Islet of Langerhans (tissue), 1 donor: ENCODE measurements around the gene NFIB.

ENCODE experiments used
- FAIRE-seq: peaks from one replicate; lab custom pipeline; 2011; peaks lifted over from hg19 to GRCh38; lab: Jason Lieb, UNC

The NFIB gene

DNA sequence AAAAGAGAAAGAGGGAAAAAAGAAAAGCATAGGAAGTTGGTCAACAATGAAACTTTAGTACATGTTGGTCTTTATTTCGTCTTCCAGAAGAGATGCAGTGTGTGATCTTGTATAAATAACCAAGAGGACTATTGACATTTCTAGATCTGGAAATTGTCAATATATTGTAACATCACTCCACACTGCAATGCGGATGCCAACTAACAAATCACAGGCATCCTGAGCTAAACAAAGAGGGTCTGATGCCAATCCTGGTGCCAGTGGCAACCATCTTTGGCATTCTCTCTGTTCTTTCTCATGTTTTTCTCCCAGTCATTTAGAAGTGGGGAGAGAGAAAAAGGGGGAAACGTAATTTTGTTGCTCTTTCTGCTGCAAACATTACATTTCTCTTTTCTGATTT lies 9.7 kb downstream of the NFIB start:
- FAIRE-seq = no peak

DNA sequence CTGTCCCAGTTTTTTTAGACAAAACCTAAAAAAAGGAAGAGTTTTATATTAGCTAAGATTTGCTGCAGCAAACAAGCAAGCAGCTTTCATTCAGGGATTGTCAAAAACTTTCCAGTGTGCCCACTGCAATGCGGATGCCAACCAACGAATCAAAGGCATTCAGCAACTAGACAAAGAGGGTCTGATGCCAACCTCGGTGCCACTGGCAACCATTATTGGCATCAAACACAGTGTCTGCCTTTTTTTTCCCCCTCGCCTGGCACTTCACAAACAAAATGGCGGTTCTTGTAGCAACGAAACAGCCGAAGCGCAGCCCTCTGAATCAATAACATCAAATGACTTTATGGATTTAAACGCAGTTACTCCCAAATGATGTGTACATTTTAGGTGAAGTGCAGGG lies 10.4 kb downstream of the NFIB start:
- no peak for FAIRE-seq

DNA sequence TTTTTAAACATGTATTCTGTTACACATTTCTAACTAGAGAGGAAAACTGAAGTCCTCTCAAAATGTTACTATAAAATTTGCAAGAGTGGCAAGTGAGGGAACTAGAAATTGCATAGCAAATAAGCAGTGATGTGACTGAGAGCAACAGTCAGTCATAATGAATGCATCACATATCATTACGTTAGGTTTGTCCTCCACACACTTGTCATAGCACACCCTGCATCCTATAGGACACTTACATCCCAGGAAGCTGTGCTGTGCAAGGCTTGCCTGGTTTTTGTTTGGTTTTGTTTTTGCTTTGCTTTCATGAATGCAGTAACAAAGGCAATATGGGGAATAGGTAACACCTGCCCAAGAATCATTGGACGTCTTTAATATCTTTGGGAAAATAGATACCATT lies 10.8 kb downstream of the NFIB start:
- no peak for FAIRE-seq

DNA sequence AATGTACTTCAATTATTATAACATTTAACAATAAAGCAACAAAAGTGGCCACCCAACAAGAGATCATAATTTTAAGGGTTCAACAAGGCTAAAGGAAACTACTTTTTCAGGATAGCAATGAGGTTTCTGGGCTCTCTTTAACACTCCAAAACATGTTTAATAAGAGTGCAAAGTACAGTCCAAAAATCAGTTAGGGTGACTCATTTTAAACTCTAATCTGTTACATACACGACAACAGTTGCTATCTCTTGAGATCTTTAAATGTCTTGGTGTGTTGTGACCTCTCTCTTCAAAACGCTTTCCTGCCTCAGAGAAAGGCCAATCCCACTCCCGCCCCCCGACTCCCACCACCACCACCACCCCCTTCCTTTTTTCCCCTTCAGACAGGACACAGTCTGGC lies 11.5 kb downstream of the NFIB start:
- no peak for FAIRE-seq

DNA sequence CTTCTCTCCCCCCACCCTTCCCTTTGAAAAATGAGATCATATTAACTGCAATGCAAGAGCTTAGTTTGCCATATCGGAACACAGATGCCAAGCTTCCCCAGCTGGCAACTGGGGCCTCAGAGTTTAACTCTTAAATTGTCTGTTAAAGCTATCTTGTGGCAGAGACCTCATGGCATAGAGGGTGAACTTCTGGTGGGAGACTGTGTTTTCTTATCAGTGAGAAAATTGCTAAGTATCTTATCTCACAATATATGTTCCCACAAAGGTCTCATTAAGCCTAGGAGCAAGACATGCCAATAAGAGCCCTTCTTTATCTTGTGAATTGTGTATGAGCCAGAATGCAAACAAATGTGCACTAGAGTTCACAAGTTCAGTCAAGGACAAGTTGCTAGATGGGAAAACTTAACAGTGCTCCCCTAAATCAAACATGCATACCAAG lies 12.3 kb downstream of the NFIB start:
- FAIRE-seq = no peak

DNA sequence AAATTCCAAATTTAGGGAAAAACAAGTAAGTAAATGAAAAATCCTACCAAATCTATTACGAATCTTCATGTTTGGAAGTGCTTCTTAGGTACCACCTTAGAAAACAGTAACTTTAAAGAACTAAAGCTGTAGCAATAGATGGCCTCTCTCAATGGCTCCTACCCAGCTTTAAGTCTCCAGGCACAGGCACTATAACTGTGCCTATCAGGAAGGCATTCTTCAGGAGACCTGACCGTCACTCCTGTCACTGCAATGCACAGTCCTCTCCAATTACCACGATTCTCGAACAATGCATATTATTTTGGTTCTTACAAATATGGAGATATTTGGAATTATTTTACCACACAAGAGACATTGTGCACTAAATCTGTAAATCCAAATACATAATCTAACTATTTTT lies 12.9 kb downstream of the NFIB start:
- no peak for FAIRE-seq

DNA sequence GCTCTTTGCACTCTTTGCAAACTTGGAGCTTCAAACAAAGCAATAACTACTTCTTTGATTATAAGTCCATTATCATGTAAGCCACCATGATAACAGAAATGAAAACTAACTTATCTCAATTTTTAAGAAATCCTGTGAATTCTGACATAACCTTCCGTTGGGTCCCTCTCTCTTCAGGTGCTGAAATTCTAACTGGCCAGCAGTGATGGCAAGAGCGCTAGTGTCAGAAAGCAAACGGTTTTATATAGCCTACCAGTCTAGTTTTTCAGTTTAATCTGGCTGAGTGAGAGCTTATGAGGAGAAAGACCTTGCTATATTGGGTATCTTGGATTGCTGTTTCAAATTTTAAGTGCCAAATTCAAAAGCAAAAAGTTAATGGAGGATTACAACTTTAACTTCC lies 13.4 kb downstream of the NFIB start:
- FAIRE-seq = no peak

DNA sequence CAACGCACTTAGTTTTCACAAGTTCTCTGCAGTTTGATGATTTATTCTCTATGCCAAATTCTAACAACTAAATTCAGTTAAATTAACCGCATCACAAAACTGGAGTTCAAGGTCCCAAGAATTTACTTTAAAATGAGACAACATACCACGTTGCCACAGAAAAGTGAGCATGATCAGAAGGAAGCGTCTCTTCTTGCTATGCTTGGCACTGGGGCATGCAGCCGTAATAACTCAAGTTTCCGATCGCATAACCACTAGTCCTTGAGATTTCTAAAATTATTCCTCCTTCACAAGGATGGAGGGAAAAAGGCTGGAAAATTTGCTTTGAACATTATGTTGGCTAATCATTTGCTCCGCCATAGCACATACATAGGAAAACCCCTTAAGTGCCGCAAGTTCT lies 13.9 kb downstream of the NFIB start:
- FAIRE-seq = no peak

DNA sequence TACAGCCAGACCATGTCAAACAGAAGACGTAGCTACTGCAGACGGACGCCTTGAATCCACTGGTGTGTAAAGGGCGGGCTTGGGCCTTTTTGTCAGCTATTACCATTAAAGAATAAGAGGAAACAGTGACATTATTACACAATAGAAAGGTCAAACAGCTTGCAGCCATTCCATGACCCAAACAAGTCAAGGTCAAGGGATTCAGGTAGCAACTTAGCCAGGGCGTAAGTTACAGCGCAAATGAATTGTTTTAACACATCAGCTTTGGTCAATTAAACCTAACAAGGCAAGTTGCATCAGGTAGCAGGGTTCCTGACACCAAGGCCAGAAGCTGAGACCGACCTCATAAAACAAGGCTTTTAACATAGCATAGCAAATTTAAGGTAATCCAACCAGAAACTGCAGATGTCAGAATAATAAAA lies 15.3 kb downstream of the NFIB start:
- FAIRE-seq = no peak

DNA sequence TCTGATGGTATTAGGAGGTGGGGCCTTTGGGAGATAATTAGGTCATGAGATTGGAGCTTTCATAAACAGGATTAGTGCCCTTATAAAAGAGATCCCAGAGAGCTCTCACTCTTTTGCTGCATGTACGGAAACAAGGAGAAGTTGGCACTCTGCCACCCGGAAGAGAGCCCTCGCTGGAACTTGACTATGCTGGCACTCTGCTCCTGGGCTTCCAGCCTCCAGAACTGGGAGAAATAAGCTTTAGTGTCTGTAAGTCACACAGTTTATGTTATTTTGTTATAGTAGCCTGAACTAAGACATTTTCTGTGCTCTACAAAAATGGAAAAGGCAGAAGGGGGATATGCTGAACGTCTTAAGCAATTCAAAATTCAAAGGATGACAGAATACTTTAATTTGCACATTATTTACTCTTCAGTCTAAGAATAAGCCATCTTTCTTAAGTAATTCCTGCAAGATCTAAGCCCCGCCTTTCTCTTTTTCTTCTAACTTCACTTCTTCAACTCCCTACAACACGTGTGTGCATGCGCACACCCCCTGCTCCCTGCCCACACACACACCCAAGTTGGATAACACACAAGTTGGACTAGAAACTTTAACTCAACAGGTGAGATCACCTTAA lies 17.3 kb downstream of the NFIB start:
- no peak for FAIRE-seq

DNA sequence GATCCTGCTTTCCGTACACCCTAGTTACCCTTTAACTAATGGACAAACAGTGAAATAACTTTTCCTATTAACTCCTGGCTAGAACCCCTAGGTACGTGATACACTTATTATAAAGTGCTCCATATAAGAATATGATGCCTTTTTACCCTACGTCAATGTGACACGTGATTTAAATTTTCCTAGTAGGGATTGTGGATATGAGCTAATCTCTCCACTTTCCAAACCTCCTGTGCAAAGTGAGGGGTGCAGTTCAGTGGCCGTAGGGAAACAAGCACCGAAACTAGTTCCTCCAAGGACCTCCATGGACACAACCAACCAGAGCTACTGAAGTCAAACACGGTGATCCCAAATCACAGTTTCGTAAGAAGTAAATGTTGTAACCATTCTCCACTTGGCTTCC lies 19.3 kb downstream of the NFIB start:
- FAIRE-seq = no peak

DNA sequence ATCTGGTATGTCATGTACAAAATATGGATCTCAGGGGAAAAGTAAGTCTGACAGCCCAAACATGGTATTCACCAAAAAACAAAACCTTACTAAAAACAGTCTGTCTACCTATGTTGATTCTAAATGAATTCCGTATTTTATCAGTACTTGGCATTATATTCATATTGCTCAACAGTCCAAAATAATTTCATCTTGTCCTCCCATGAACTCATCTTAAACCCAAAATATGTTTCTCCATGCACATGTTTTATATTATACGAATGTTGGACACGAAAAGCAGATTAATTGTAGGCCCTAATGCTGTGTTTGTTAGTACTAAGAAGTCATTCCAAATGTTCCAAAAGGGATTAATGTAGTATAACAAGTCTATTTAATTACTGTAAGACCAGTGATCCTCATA lies 20.1 kb downstream of the NFIB start:
- FAIRE-seq = no peak

DNA sequence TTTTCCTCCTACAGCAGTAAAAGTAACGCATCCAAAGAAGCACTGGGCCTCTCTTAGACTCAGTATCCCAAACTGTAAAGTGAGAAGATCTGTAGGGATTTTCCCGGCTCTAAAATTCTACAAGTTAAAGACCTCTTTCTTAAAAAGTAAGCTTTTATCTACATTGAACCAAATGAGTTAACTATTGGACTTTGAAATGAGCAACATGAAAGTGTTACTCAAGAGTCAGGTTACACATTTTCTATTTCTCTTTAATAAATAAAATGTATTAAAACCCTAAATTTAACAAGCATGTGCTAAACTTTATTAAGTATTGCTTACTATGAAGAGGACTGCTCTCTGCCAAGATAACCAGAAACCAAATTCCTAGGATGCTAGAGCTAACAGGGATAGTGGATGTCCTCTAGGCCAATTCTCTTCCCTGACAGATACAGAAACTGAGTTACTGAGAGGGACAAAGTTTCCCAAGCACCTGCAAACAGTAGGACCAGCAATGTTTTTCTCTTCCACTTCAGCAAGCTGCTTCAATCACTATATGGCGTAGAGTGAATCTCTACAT lies 21.7 kb downstream of the NFIB start:
- FAIRE-seq = no peak

DNA sequence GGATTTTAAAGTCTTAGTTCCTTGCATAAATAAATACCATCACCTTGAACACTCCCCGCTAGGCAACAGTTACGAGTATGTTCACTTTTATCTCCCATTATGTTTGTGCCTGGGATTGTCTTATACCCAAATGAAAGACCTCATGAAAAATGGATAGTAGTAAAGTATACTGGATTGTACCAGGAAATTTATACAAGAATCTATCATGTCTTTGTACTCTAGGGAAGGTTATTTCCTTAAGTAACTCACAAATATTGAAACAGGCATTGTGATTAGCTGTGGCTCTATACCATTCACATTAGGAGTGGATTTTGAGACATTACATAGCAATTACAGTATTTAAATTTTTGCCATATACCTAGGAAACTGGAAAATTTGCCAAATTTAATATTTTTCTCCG lies 24.0 kb downstream of the NFIB start:
- FAIRE-seq = no peak

DNA sequence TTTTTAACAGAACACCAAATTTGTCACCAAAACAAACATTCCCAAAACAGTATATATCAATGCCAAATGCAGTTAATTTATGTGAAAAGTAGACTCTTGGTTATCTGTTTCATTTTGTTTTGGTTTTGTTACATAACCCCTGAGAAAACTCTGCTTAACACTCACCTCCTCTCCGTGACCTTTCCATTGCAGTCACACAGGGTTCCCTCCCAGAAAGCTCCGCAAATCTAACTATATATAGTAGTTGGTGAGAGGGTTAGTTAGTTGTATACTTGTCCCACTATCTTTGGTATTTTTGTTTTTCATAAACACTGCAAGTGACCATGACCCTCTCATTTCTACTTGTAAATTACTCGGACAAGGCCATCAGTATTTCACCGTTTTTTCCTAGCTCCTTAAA lies 25.5 kb downstream of the NFIB start:
- no peak for FAIRE-seq

DNA sequence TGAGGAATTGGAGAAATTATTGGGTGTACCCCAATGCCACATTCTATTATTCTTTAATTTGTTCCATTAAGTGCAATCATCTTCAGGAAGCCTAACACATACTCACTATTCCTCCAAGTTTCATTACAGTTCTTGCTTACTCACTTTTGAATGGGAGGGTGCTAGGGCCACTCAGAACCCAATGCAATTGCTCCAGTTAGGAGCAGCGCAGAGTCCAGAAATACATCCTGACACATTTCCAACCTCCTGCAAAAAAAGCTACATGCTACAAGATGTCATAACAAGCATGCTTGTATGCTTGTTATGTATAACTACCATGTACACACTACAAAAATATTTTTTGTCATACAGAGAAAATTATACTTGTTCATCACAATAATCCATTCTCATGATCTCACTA lies 27.8 kb downstream of the NFIB start:
- FAIRE-seq = no peak

DNA sequence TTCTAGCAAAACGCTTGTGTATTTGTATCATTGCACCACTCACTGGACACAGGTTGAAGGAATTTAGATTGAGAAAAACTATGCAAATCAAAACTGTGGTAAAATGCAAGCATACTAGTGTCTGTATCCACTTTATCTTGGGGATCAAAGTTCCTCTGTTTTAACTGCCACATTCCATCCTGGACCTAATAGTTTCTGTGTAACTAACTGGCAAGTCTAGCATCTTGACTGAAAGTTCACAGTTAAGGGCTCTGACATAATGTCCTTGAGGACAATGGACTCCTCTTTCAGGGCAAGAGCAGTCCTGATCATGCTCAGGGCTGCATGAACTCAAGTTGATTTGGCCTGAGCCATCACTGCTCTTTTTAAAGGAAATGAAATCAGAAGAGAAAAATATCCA lies 30.7 kb downstream of the NFIB start:
- no peak for FAIRE-seq

DNA sequence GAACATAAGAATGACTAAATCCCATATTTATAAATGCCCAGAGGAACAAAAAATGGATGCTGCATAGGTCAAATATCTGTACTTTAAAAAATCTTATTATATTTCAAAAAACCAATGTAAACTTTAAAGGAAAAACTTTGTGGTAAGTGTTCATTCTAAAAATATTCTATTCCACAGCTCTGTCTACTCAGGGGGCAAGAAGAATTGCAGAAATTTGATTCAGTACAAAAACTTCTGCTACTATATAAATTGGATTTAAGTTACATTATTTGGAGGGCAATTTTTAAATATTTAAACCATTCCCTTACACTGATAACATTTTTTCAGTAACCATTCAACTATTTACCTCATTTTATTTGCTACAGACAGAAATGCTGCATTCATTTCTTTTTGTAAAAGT lies 32.1 kb downstream of the NFIB start:
- FAIRE-seq = no peak

DNA sequence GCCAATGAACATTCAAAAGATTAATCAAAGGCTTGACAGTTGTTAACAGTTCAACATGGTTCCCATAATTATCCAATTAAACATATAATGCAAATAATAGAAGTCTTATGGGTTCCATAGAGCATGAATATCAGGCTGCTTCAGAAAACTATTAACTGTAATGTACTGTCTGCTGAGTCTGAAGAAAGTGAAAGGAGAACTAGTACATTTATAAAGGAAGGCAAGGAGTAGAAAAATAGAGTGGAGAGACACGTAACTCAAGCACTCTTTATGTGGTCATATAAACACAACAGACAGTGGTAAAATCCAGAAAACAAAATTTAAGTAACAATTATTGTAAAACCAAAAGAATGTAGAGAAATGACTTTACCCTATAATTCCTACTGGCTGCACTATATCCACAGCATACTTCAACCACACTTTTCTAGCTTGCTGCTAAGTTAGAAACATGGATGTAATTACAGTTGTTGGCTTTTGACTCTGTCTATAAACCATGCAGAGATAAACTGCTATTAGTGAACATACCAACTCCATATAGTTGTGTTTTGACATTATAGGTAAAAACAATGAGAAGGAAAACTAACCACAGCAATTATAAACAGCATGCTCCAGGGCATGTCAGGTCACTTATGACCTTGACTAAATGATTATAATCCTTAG lies 32.7 kb downstream of the NFIB start:
- no peak for FAIRE-seq

DNA sequence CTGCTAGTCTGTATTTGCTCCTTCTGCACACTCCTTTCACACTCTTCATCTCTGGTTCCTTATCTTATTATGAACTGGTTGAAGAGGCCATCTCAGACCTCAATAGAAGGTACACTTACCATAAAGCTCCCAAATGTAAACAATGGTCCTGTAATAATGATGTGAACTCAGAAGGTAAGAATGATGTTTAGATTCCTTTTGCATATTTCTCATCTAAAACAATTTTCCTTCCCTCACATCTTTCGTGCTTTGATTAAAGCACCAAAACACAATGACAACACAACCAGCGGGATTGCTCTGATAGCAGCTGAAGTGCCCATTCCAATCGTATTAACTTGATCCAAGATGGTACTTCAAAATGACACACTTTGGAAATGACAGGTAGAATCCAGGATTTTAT lies 34.3 kb downstream of the NFIB start:
- FAIRE-seq = no peak

DNA sequence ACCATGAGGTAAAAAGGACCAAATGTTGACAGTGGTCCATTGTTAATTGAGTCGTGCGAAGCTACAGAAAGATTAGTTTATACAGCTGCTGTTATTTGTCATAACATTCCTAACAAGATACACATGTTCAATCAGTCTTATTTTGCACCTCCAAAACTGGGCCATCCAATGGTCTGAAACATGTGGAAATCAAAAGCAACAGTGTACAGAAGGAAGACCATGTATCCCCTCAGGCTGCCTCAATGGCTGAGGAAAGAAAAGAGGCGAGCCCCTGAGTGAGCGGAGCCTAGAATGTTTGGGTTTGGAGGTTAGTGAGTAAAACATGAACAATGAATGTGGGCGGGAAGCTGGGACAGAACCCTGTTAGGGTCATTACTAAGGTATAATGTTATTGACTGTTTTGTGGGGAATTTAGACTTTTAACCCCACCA lies 35.6 kb downstream of the NFIB start:
- FAIRE-seq = no peak

DNA sequence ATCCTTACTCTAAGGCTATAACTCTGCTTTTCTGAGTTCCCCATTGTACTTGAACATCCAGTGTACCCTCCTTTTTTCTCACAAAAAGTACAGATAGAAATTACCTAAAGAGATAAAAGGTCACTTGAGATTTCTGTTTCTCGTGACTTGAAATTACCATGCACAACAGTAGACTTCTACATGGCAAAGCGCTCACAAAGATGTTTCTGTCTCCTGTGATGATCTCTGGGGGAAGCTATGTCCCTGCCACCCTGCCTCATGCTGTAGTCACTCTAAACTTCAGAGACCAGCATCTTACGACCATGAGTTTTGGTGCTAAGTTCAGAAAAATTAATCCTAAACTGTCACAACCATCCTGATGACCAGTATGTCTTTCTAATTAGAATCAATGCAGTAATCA lies 36.2 kb downstream of the NFIB start:
- FAIRE-seq = no peak

DNA sequence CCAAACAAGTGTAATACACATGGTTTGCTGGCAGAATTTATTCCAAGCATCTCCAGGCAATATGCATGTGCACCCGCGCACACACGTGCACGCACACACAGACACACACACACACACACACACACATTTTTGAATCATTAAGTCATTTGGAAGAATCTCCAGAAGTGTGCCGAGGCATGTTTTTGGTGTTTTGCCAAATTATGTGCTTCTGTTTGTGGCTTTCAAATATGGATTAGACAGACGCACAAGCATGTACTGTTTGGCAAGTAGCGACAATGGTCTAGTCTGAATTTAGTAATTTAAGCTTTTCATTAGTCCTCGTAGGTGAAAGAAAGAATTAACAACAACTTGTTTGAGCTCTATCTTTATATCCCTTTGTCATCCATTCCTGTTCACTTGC lies 36.7 kb downstream of the NFIB start:
- FAIRE-seq = no peak

DNA sequence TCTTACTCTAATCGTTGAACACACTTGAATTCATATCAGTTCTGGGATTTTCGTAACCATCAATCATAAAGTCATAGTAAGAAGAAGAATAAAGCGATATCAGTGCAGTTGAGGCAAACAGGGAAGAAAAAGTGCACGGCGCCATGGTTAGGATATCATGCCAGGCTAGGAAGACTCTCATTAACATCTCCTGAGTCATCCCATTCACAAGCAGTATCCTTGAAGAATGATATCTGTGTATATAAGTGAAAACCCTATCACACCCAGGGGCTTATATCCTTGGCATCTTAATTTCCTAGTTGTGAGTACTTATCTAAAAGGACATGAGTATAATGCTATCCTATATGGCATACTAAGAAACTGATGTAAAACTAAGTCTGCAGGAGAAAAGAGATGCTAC lies 38.6 kb downstream of the NFIB start:
- no peak for FAIRE-seq
